WTC11 (cell line): ENCODE data around the gene CHST11.

Experiments used
- GABPB1 ChIP-seq: sonication (generic); formaldehyde crosslinking; IDR thresholded peaks from 2 replicates; pipeline ENCODE4 v1.8.1; 2023; ENCODE audit warnings: mild to moderate bottlenecking, missing genetic modification reagents
- TP53 ChIP-seq: sonication (generic); formaldehyde crosslinking; IDR thresholded peaks from 2 replicates; pipeline ENCODE4 v1.8.1; 2023; ENCODE audit warnings: mild to moderate bottlenecking, missing genetic modification reagents
- TF ChIP-seq, protein P1 (sequence below): fragments of 200-600 bp; IDR thresholded peaks from 2 replicates; pipeline ENCODE4 v1.8.0; 2022; ENCODE audit warnings: antibody characterized with exemption
- TF ChIP-seq, protein P2 (sequence below): sonication (generic); formaldehyde crosslinking; conservative IDR thresholded peaks from 2 replicates; pipeline ENCODE4 v1.8.1; 2022; ENCODE audit warnings: mild to moderate bottlenecking, missing genetic modification reagents

DNA sequence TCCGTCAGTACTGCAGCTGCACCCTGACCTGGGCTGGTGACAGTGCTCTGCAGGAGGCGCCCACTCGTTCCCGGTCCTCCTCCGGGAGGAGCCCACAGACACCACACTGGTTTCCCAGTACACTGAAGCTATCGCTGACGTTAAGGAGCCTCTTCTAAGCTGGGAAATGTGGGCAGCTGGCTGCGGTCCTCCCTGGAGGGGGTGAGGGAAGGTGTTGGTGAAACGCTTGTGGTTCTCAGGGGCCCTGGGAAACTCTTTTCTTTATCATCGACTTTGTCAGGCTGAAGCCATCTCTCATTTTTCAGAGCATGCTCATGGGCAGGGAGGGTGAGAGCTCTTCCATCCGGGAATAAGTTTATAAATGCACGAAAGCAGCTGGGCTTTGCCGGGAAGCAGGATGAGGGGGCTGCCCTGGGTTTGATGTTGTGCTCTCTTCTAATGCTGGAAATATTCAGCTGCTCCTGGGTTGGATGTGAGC, 176.0 kb downstream of the CHST11 start:
- TF ChIP-seq TP53 (no peak), GABPB1 (CRISPR knock-in tag) (no peak)
- TF ChIP-seq, protein P1, sequence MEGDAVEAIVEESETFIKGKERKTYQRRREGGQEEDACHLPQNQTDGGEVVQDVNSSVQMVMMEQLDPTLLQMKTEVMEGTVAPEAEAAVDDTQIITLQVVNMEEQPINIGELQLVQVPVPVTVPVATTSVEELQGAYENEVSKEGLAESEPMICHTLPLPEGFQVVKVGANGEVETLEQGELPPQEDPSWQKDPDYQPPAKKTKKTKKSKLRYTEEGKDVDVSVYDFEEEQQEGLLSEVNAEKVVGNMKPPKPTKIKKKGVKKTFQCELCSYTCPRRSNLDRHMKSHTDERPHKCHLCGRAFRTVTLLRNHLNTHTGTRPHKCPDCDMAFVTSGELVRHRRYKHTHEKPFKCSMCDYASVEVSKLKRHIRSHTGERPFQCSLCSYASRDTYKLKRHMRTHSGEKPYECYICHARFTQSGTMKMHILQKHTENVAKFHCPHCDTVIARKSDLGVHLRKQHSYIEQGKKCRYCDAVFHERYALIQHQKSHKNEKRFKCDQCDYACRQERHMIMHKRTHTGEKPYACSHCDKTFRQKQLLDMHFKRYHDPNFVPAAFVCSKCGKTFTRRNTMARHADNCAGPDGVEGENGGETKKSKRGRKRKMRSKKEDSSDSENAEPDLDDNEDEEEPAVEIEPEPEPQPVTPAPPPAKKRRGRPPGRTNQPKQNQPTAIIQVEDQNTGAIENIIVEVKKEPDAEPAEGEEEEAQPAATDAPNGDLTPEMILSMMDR: no peak
- TF ChIP-seq, protein P2, sequence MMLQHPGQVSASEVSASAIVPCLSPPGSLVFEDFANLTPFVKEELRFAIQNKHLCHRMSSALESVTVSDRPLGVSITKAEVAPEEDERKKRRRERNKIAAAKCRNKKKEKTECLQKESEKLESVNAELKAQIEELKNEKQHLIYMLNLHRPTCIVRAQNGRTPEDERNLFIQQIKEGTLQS (CRISPR knock-in tag): no peak
